Activated CD4-positive, alpha-beta T cell treated with anti-CD3 and anti-CD28 coated beads for 24 hours (primary cell): ENCODE data around the gene WDR41.

Experiments used
- DNase-seq, 2 donors: peaks; one replicate each; pipeline ENCODE4 v3.0.0-alpha.2; 2020; ENCODE audit warnings: low read depth in 2 of 2

The WDR41 gene

GRCh38 chr5:77448831-77449230 is 43.3 kb downstream of the WDR41 start:
- no peak for DNase-seq

- no peak for DNase-seq
Observed at GRCh38 chr5:77444356-77444755, 47.8 kb downstream of the WDR41 start.

GRCh38 chr5:77443670-77444069 is 48.4 kb downstream of the WDR41 start:
- DNase-seq: no peak

GRCh38 chr5:77438071-77438470 is 54.0 kb downstream of the WDR41 start:
- DNase-seq: no peak

DNA sequence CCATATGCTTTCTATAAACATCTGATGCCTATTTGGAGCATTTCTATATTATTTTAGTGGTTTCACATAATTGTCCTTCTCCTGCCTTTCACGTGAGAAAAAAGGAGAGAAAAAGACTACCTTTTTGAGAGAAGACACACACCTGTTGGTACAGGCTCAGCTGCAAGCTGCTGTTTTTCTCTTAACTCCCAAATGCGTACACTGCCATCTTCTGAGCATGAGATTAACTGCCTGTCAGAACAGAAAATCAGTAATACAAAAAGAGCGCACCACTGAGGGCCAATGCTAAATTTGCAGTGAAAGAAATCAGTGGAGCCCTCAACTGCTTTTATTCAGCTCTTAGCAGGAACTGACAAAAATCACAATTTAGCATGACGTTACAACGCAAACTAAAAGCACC is 54.9 kb downstream of the WDR41 start:
- DNase-seq: no peak

DNA sequence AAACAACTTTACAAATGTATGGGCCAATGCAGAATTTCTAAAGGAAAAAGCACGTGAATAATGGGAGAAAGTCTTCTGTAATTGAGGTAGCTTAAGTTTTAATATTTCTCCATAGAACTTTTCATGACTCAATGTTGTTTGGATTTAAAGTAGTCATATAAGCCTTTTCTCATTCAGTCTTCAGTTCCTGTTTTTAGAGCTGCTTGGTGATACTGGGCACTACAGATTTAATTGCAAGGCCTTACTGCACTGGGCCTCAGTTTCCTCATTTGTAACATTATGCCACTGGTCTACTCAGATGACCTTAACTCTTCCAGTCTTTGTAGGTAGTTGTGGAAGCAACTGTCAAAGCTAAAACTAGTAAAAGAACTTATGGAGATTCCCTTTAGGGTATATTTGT is 60.4 kb downstream of the WDR41 start:
- no peak for DNase-seq

DNA sequence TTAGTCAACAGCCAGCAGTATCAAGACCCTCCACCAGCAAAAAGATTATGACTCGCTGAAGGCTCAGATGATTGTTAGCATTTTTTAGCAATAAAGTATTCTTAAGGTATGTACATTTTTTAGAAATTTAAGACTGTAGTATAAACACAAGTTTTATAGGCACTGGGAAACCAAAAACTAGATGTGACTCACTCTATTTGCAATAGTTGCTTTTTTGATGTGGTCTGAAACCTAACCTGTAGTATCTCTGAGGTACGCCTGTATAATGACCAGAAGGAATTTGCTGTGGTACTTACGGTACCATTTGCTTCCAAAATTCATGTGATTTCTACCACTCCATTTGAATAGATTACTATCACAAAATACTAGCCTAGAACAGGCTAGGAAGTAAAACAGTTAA is 60.8 kb downstream of the WDR41 start:
- no peak for DNase-seq

DNA sequence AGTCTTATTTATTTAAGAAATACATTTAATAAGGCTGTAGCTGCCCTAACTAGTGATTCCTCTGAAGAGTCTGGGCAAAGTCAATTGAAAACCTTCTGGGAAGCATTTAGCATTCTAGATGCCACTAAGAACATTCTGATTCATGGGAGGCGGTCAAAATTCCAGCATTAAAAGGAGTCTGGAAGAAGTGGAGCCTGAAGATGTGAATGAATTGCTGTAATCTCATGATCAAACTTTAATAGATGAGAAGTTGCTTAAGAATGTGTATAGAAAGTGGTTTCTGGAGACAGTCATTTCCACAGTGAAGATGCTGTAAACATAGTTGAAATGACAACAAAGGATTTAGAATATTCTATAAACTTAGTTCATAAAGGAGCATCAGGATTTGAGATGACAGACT is 61.4 kb downstream of the WDR41 start:
- no peak for DNase-seq

DNA sequence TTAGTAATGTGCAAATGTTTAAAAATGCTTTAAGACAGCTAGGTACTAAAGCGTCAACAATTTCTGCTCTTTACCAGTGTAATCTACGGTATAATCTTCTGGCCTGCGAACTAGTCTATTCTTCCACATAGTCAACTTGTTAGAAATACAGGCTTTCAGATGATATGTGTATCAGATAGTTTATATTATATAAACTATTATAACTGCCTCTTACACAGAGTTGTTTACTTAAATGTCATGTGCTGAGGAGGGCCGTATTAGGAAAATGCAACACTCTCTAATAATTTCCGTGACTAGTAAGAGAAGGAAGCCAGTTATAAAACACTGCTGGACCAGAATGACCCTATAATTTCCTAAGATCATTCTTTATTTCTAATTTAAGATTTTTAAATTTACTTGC is 63.6 kb downstream of the WDR41 start:
- DNase-seq: no peak

- no peak for DNase-seq
Observed at GRCh38 chr5:77427998-77428397, 64.1 kb downstream of the WDR41 start.

GRCh38 chr5:77426670-77427069 is 65.4 kb downstream of the WDR41 start:
- no peak for DNase-seq

DNA sequence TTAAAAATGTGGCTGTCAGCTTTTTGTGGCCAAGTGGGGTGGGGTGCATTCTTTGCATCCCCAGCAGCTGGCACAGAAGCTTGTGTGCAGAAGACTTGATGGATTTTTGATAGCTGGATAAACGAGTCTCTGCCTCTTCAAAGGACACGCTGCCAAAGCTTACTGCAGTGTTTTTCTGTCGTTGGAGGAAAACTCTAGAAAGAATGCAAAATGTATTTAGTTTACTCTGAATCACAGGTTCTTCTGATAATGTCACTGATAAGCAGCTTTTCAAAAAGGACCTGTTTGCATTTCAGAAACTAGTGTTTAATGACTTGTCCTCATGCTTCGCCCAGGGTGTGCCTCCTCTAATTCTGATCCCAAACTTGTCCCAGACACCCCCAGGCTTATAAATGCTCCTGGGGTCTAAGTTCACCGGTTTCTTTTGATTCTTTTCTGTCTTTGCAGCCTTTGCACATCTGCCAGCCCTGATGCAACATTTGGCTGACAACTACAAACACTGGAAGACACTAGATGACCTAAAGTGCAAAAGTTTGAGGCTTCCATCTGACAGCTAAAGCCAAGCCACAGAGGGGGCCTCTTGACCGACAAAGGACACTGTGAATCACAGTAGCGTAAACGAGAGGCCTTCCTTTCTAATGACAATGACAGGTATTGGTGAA is 66.0 kb downstream of the WDR41 start:
- DNase-seq: no peak

GRCh38 chr5:77425420-77425819 is 66.7 kb downstream of the WDR41 start:
- DNase-seq: no peak

GRCh38 chr5:77424921-77425320 is 67.2 kb downstream of the WDR41 start:
- DNase-seq: no peak

- no peak for DNase-seq
Observed at GRCh38 chr5:77423022-77423750, 68.9 kb downstream of the WDR41 start.

- no peak for DNase-seq
Observed at GRCh38 chr5:77420940-77421339, 71.2 kb downstream of the WDR41 start.

- DNase-seq: no peak
Observed at GRCh38 chr5:77419644-77420582, 72.2 kb downstream of the WDR41 start.

GRCh38 chr5:77418601-77419581 is 73.2 kb downstream of the WDR41 start:
- DNase-seq: no peak

GRCh38 chr5:77418162-77418561 is 74.0 kb downstream of the WDR41 start:
- DNase-seq: no peak

DNA sequence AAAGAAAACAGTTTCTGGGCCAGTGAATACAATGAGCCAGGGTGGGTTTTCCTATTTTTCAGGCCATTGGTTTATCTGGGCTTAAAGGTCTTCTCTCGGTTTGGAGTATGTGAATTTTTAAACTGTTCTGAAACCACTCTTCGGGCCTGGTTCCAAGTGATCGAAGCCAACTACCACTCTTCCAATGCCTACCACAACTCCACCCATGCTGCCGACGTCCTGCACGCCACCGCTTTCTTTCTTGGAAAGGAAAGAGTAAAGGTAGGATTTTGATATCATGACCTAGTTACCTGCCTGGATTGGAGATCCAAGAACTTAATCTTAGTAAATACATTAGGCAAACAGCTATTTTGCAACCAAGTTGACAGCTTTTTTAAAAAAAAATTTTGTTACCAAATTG is 79.1 kb downstream of the WDR41 start:
- DNase-seq: no peak

DNA sequence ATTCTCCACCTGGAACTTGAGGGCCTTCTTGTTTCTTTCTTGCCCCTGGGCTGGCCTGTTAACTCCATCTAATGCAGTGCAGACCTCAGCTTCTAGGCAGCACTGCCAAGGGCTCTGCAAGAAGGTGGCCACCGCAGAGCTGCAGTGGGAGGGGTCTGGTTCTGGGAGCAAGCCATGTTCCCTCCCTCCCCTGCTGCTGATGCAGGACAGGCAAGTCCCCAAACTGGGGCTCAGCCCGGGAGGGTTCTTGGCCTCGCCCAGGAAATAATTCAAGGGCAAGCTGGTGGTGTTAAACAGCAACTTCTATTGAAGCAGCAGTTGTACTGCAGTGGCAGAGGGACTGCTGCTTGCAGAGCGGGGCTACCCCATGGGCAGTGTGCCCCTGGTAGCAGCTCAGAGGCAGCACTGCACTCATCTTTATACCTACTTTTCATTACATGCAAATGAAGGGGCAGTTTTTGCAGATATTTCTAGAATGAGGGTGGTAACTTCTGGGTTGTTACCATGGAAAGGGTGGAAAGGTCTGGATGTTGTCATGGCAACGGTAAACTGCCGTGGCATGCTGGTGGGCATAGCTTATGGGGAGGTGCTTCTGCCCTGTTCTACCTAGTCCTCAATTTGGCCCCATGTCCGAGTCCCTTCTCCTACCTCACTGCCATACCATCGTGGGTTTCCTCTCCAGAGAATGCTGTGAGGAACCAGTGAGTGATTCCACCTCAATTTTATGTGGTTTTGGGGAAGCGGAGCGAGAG is 82.1 kb downstream of the WDR41 start:
- no peak for DNase-seq
